HepG2 (cell line): ENCODE measurements around the gene PHACTR1. TPM values are rescaled to one million over a fixed set of nuclear protein-coding genes. Genes with fewer than 3 reads are reported as not detected.

Experiments used
- ATAC-seq: fragments of 200-7000 bp; cut with Tn5 transposase; 3 replicates; pipeline ENCODE4 v1.9.1; 2020; ENCODE audit warnings: mild to moderate bottlenecking, moderate library complexity
- BruUV-seq: library from RNA; stranded (reverse); fragments of 400-500 nt; replicated peaks from 2 replicates; lab custom pipeline; 2021; lab: Mats Ljungman, UMichigan
- CTCF ChIA-PET: fragments of 300-600 bp; formaldehyde crosslinking; extraction: SDS; loops from one replicate; lab custom pipeline; 2021; ENCODE audit warnings: low total read pairs, inconsistent platforms, low intra/inter-chr PET ratio; lab: Yijun Ruan, JAX
- POLR2A ChIA-PET: fragments of 350-600 bp; sonication (Branson Sonifier 250); formaldehyde crosslinking; loops from one replicate; lab custom pipeline; 2020; ENCODE audit warnings: antibody characterized with exemption, inconsistent platforms; lab: Yijun Ruan, JAX
- DNase-seq: peaks from one replicate; pipeline ENCODE4 v3.0.0-alpha.2; 2015; ENCODE audit warnings: low spot score
- FAIRE-seq: peaks from 3 replicates; lab custom pipeline; 2011; peaks lifted over from hg19 to GRCh38; lab: Jason Lieb, UNC
- H2AFZ ChIP-seq: one replicate; pipeline ENCODE4 v1.6.1; 2011; ENCODE audit warnings: low read length, inconsistent platforms
- H3K27ac ChIP-seq: fragments of 300-600 bp; 3 replicates; pipeline ENCODE4 v1.8.0; 2011; ENCODE audit warnings: mixed run types, mild to moderate bottlenecking, mixed read lengths, low read length, inconsistent platforms; ENCODE audit not compliant: insufficient read depth; ENCODE audit errors: extremely low read length
- H3K27me3 ChIP-seq, 2 experiments: fragments of 200-600 bp in 1 of 2; 2 replicates in 1 of 2; 3 replicates in 1 of 2; pipeline versions ENCODE4 v1.6.0 to v1.8.0; 2011; ENCODE audit warnings: low read length in 2 of 2, mild to moderate bottlenecking in 2 of 2, moderate library complexity in 2 of 2, inconsistent platforms in 1 of 2; ENCODE audit not compliant: insufficient read depth in 2 of 2, control insufficient read depth in 1 of 2
- H3K36me3 ChIP-seq, 2 experiments: fragments of 200-600 bp in 1 of 2; replicated peaks in 1 of 2; 2 replicates in 1 of 2; 3 replicates in 1 of 2; pipeline versions ENCODE4 v1.5.1 to v1.8.0; 2011; ENCODE audit warnings: low read length in 2 of 2, inconsistent platforms in 1 of 2; ENCODE audit not compliant: insufficient read depth in 2 of 2, control insufficient read depth in 1 of 2
- H3K4me1 ChIP-seq: 2 replicates; pipeline ENCODE4 v1.5.1; 2012; ENCODE audit warnings: low read length, inconsistent platforms; ENCODE audit not compliant: insufficient read depth
- H3K4me2 ChIP-seq: 2 replicates; pipeline ENCODE4 v1.6.0; 2011; ENCODE audit warnings: low read depth, low read length, inconsistent platforms
- H3K4me3 ChIP-seq, 3 experiments: fragments of 200-600 bp in 1 of 3; sonication (generic), shearing (Covaris generic) in 1 of 3; replicated peaks in 1 of 3; 2 replicates each; pipeline ENCODE4 v1.5.1; 2011 to 2016; ENCODE audit warnings: low read length in 3 of 3, inconsistent platforms in 2 of 3, low read depth in 2 of 3, mild to moderate bottlenecking in 2 of 3, control low read depth in 1 of 3, mixed read lengths in 1 of 3; ENCODE audit not compliant: insufficient read depth in 1 of 3
- H3K79me2 ChIP-seq: one replicate; pipeline ENCODE4 v1.6.1; 2011; ENCODE audit warnings: low read length, inconsistent platforms; ENCODE audit not compliant: insufficient read depth
- H3K9ac ChIP-seq: 2 replicates; pipeline ENCODE4 v1.6.0; 2011; ENCODE audit warnings: mild to moderate bottlenecking, low read depth, low read length, inconsistent platforms; ENCODE audit not compliant: insufficient read depth
- H3K9me3 ChIP-seq: 2 replicates; pipeline ENCODE4 v1.5.1; 2012; ENCODE audit warnings: mild to moderate bottlenecking, low read length
- H4K20me1 ChIP-seq: 2 replicates; pipeline ENCODE4 v1.6.0; 2011; ENCODE audit warnings: inconsistent platforms, mild to moderate bottlenecking, low read length, moderate library complexity; ENCODE audit not compliant: insufficient read depth
- ATM ChIP-seq: fragments of 450-650 bp; IDR thresholded peaks from 2 replicates; pipeline ENCODE4 v1.7.1; 2017; ENCODE audit warnings: mild to moderate bottlenecking, borderline replicate concordance
- DMAP1 ChIP-seq: IDR thresholded peaks from 2 replicates; pipeline ENCODE4 v1.6.1; 2016
- ELK4 ChIP-seq: sonication (generic); formaldehyde crosslinking; IDR thresholded peaks from 2 replicates; pipeline ENCODE4 v1.9.0; 2021; ENCODE audit warnings: missing genetic modification reagents, borderline replicate concordance
- FLYWCH1 ChIP-seq: sonication (generic); formaldehyde crosslinking; IDR thresholded peaks from 2 replicates; pipeline ENCODE4 v1.8.1; 2023; ENCODE audit warnings: mild to moderate bottlenecking, missing genetic modification reagents
- FOXK2 ChIP-seq: fragments of 450-650 bp; IDR thresholded peaks from 2 replicates; pipeline ENCODE4 v1.6.1; 2016
- GTF2F1 ChIP-seq: fragments of 150-350 bp; IDR thresholded peaks from 2 replicates; pipeline ENCODE4 v1.6.1; 2014; ENCODE audit warnings: low read length
- MAF1 ChIP-seq: sonication (generic); formaldehyde crosslinking; IDR thresholded peaks from 2 replicates; pipeline ENCODE4 v1.5.0; 2020; ENCODE audit warnings: missing genetic modification reagents, borderline replicate concordance
- MZF1 ChIP-seq: sonication (generic); formaldehyde crosslinking; IDR thresholded peaks from 2 replicates; pipeline ENCODE4 v1.8.1; 2023; ENCODE audit warnings: mild to moderate bottlenecking, missing genetic modification reagents, borderline replicate concordance
- NAIF1 ChIP-seq: sonication (generic); formaldehyde crosslinking; IDR thresholded peaks from 2 replicates; pipeline ENCODE4 v1.5.0; 2020; ENCODE audit warnings: mild to moderate bottlenecking, missing genetic modification reagents, borderline replicate concordance
- PLRG1 ChIP-seq: fragments of 450-650 bp; conservative IDR thresholded peaks from 2 replicates; pipeline ENCODE4 v1.6.1; 2016
- REL ChIP-seq: sonication (generic); formaldehyde crosslinking; conservative IDR thresholded peaks from 2 replicates; pipeline ENCODE4 v1.8.0; 2022; ENCODE audit warnings: mild to moderate bottlenecking, missing genetic modification reagents, moderate library complexity
- THYN1 ChIP-seq: sonication (generic); formaldehyde crosslinking; IDR thresholded peaks from 2 replicates; pipeline ENCODE4 v1.8.1; 2023; ENCODE audit warnings: low read depth, mild to moderate bottlenecking, moderate library complexity, missing genetic modification reagents, borderline replicate concordance
- ZBTB14 ChIP-seq: sonication (generic); formaldehyde crosslinking; IDR thresholded peaks from 2 replicates; pipeline ENCODE4 v1.4.0; 2020; ENCODE audit warnings: missing genetic modification reagents
- ZBTB2 ChIP-seq: sonication (generic); formaldehyde crosslinking; IDR thresholded peaks from 2 replicates; pipeline ENCODE4 v1.8.0; 2022; ENCODE audit warnings: low read depth, missing genetic modification reagents
- ZNF205 ChIP-seq: IDR thresholded peaks from 2 replicates; pipeline ENCODE4 v1.6.1; 2018; ENCODE audit warnings: missing biosample characterization, missing genetic modification reagents
- ZNF33B ChIP-seq: sonication (generic); formaldehyde crosslinking; IDR thresholded peaks from 2 replicates; pipeline ENCODE4 v1.5.1; 2020; ENCODE audit warnings: mild to moderate bottlenecking, missing genetic modification reagents
- ZNF563 ChIP-seq: sonication (generic); formaldehyde crosslinking; IDR thresholded peaks from 2 replicates; pipeline ENCODE4 v1.8.0; 2022; ENCODE audit warnings: mild to moderate bottlenecking, moderate library complexity, missing genetic modification reagents
- ZNF883 ChIP-seq: sonication (generic); formaldehyde crosslinking; IDR thresholded peaks from 2 replicates; pipeline ENCODE4 v1.5.1; 2020; ENCODE audit warnings: mild to moderate bottlenecking, missing genetic modification reagents; ENCODE audit errors: not compliant biosample characterization
- WGBS: methylation state at CpG from one replicate; pipeline ENCODE4 v1.1.6; 2017; ENCODE audit warnings: low lambda C conversion rate; 5-methylcytosine and 5-hydroxymethylcytosine counted together
- in situ Hi-C: cut with HindIII; loops from 2 replicates; pipeline ENCODE4 v1.10.0; 2017; ENCODE audit warnings: low pct_unique_long_range_greater_than_20kb; ENCODE audit not compliant: extremely low pct_ligation_motif_present
- intact Hi-C: fragments of 100-400 bp; cut with micrococcal nuclease; formaldehyde crosslinking; loops from one replicate; pipeline ENCODE4 v1.10.0; 2022; ENCODE audit not compliant: unreplicated experiment
- polyA plus RNA-seq, 8 experiments: library from polyadenylated mRNA; depleted of rRNA in 3 of 8; stranded (reverse) in 7 of 8; unstranded in 1 of 8; fragments of >200 nt; fragmentation: Illumina TruSeq in 4 of 8; extraction: Trizol in 4 of 8; gene quantifications; 2 replicates each; pipeline versions ENCODE4 v1.2.1 to v1.2.3, GENCODE V29; 2011 to 2016; ENCODE audit warnings: low read depth in 4 of 8, missing spikeins in 1 of 8, mixed read lengths in 1 of 8; ENCODE audit not compliant: insufficient read depth in 1 of 8
- total RNA-seq, 5 experiments: library from RNA; depleted of rRNA; stranded (reverse); fragments of >200 nt; fragmentation: Illumina TruSeq; extraction: Trizol; gene quantifications; 2 replicates each; pipeline ENCODE4 v1.2.3, GENCODE V29; 2016; ENCODE audit warnings: low read depth in 1 of 5

PHACTR1 gene
- total and polyA plus RNA-seq, 2 of the 13 experiments (the other 11 are each of a cell fraction or from before 2014, with no cell fraction given): 0.09 TPM; not detected in 1

GRCh38 chr6:12977806-12978205 is 261.2 kb downstream of the PHACTR1 start:
- intact Hi-C loops: no loop called here
- ChIA-PET CTCF (no interaction called here), POLR2A (no interaction called here)
- TF ChIP-seq ZNF883: no peak
- no peak for TF ChIP-seq MAF1 (CRISPR knock-in tag)
- TF ChIP-seq THYN1 (CRISPR knock-in tag): no peak
- no peak for TF ChIP-seq GTF2F1
- no peak for TF ChIP-seq ZBTB2 (CRISPR knock-in tag)
- TF ChIP-seq ZNF563 (CRISPR knock-in tag): no peak
- TF ChIP-seq FOXK2: no peak
- TF ChIP-seq FLYWCH1 (CRISPR knock-in tag): no peak
- no peaks in the 10 kb centered on the region for H4K20me1 ChIP-seq
- H3K27ac ChIP-seq: no peak overlapping the region
- no peaks in the 10 kb centered on the region for H3K79me2 ChIP-seq
- H3K9ac ChIP-seq: no peak overlapping the region
- WGBS: 16% methylated on average over 4 of the region's 4 CpGs
- FAIRE-seq: no peak
- no peak overlapping the region for H2AFZ ChIP-seq
- no peak overlapping the region for H3K4me2 ChIP-seq
- no peaks in the 10 kb centered on the region for H3K4me1 ChIP-seq
- in situ Hi-C loops: no loop called here
- peaks cover 9% of the 10 kb centered on the region; the same call in 1 of the 2 replicates for H3K9me3 ChIP-seq
- no peak for ATAC-seq
- peaks cover 0 to 5% of the 10 kb centered on the region in 2 experiments; a peak in 2 of 5 replicates for H3K27me3 ChIP-seq
- H3K4me3 ChIP-seq: no peak overlapping the region
- BruUV-seq: no TSS peak
- no peaks in the 10 kb centered on the region for H3K36me3 ChIP-seq
- no peak for DNase-seq

- ChIA-PET POLR2A (no interaction called here), CTCF (no interaction called here)
- DNase-seq: no peak
- in situ Hi-C loops (no loop called here), intact Hi-C loops (no loop called here)
- ATAC-seq: no peak
- Histone ChIP-seq H2AFZ (no peak overlapping the region), H3K27me3 (peaks cover 0 to 3% of the 10 kb centered on the region in 2 experiments; a peak in 2 of 5 replicates), H3K27ac (no peak overlapping the region), H3K4me2 (no peak overlapping the region), H3K79me2 (no peaks in the 10 kb centered on the region), H3K36me3 (no peaks in the 10 kb centered on the region), H3K4me3 (no peak overlapping the region), H4K20me1 (no peaks in the 10 kb centered on the region), H3K4me1 (no peaks in the 10 kb centered on the region), H3K9ac (no peak overlapping the region), H3K9me3 (peaks cover 9% of the 10 kb centered on the region; the same call in 1 of the 2 replicates)
- no TSS peak for BruUV-seq
- 17% methylated on average over 4 of the region's 4 CpGs for WGBS
- FAIRE-seq: no peak
- no peak for TF ChIP-seq ZNF563 (CRISPR knock-in tag)
- TF ChIP-seq ATM: no peak
- no peak for TF ChIP-seq ZNF205
- no peak for TF ChIP-seq MZF1 (CRISPR knock-in tag)
- TF ChIP-seq NAIF1: no peak
- no peak for TF ChIP-seq ELK4
- no peak for TF ChIP-seq PLRG1
- no peak for TF ChIP-seq ZBTB14
- no peak for TF ChIP-seq DMAP1 (CRISPR knock-in tag)
- TF ChIP-seq ZNF33B (CRISPR knock-in tag): no peak
- no peak for TF ChIP-seq REL (CRISPR knock-in tag)
Observed at GRCh38 chr6:12980741-12981140, 264.2 kb downstream of the PHACTR1 start.
